B cell (primary cell): ENCODE results near the gene FAM219A. TPM values are rescaled to one million over a fixed set of nuclear protein-coding genes. Genes with fewer than 3 reads are reported as not detected.

Source experiments
- ATAC-seq: fragments of 200-7000 bp; cut with Tn5 transposase; one replicate; pipeline ENCODE4 v1.10.0; 2021; ENCODE audit warnings: low read depth, mild to moderate bottlenecking, moderate number of reproducible peaks, moderate library complexity
- CTCF ChIA-PET: fragments of 350-600 bp; sonication (Branson Sonifier 250); formaldehyde crosslinking; loops from one replicate; lab custom pipeline; 2021; ENCODE audit warnings: antibody characterized with exemption, inconsistent platforms; lab: Charles Lee
- POLR2A ChIA-PET: fragments of 350-600 bp; sonication (Branson Sonifier 250); formaldehyde crosslinking; loops from one replicate; lab custom pipeline; 2021; ENCODE audit warnings: antibody characterized with exemption; lab: Charles Lee
- DNase-seq: peaks from one replicate; pipeline ENCODE4 v3.0.0; 2013
- H2AFZ ChIP-seq: 2 replicates; pipeline ENCODE4 v1.6.1; 2012; ENCODE audit warnings: mild to moderate bottlenecking, low read depth, low read length; ENCODE audit not compliant: insufficient read depth, poor library complexity, severe bottlenecking
- H3K27ac ChIP-seq, 2 donors: 1 replicate in 1 of 2; 2 replicates in 1 of 2; pipeline ENCODE4 v1.5.1; 2012 to 2013; ENCODE audit warnings: low read length in 2 of 2, mild to moderate bottlenecking in 2 of 2, moderate library complexity in 1 of 2
- H3K27me3 ChIP-seq, 4 experiments: fragments of 200-600 bp in 1 of 4; sonication (generic) in 1 of 4; replicated peaks in 1 of 4; 1 replicate in 2 of 4; 2 replicates in 2 of 4; pipeline versions ENCODE4 v1.6.1 to v1.7.0; 2013 to 2016; ENCODE audit warnings: low read length in 3 of 4, mild to moderate bottlenecking in 2 of 4, mixed read lengths in 1 of 4, moderate library complexity in 1 of 4; ENCODE audit not compliant: insufficient read depth in 4 of 4, control insufficient read depth in 3 of 4; ENCODE audit errors: control extremely low read depth in 1 of 4
- H3K36me3 ChIP-seq, 2 experiments: replicated peaks in 1 of 2; 1 replicate in 1 of 2; 2 replicates in 1 of 2; pipeline versions ENCODE4 v1.6.1 to v1.7.1; 2013; ENCODE audit warnings: low read length in 1 of 2; ENCODE audit not compliant: insufficient read depth in 2 of 2, control insufficient read depth in 1 of 2; ENCODE audit errors: control extremely low read depth in 1 of 2, extremely low read depth in 1 of 2
- H3K4me1 ChIP-seq, 2 donors: fragments of 200-600 bp in 1 of 2; sonication (generic) in 1 of 2; 1 replicate in 1 of 2; 2 replicates in 1 of 2; pipeline versions ENCODE4 v1.5.1 to v1.6.1; 2013 to 2017; ENCODE audit warnings: low read length in 2 of 2; ENCODE audit not compliant: control insufficient read depth in 2 of 2, insufficient read depth in 2 of 2
- H3K4me2 ChIP-seq: replicated peaks from 2 replicates; pipeline ENCODE3; 2012; ENCODE audit warnings: mild to moderate bottlenecking, low read depth, low read length; ENCODE audit not compliant: poor library complexity, severe bottlenecking
- H3K4me3 ChIP-seq, 5 experiments: fragments of 200-600 bp in 1 of 5; sonication (generic) in 1 of 5; 1 replicate in 3 of 5; 2 replicates in 2 of 5; pipeline versions ENCODE4 v1.5.1 to v1.7.0; 2011 to 2016; ENCODE audit warnings: low read length in 4 of 5, mild to moderate bottlenecking in 4 of 5, low read depth in 2 of 5, control low read depth in 1 of 5, moderate library complexity in 1 of 5; ENCODE audit not compliant: insufficient read depth in 1 of 5; ENCODE audit errors: control extremely low read depth in 1 of 5, extremely low read depth in 1 of 5
- H3K79me2 ChIP-seq: fragments of 200-600 bp; sonication (generic); one replicate; pipeline ENCODE4 v1.6.0; 2016; ENCODE audit warnings: low read length; ENCODE audit not compliant: control insufficient read depth, insufficient read depth
- H3K9ac ChIP-seq: fragments of 200-600 bp; sonication (generic); 2 replicates; pipeline ENCODE4 v1.6.1; 2017; ENCODE audit warnings: mild to moderate bottlenecking, low read length, moderate library complexity
- H3K9me3 ChIP-seq, 3 donors: one replicate each; pipeline versions ENCODE4 v1.6.1 to v1.7.1; 2013; ENCODE audit warnings: low read length in 2 of 3; ENCODE audit not compliant: control insufficient read depth in 2 of 3, insufficient read depth in 1 of 3; ENCODE audit errors: control extremely low read depth in 1 of 3
- H4K20me1 ChIP-seq: 2 replicates; pipeline ENCODE4 v1.6.0; 2012; ENCODE audit warnings: mild to moderate bottlenecking, low read length; ENCODE audit not compliant: insufficient read depth, control insufficient read depth, poor library complexity, severe bottlenecking
- H3K27ac Mint-ChIP-seq: one replicate; pipeline ENCODE4 v1.8.0; 2021; ENCODE audit warnings: mixed read lengths
- H3K27me3 Mint-ChIP-seq: one replicate; pipeline ENCODE4 v1.8.0; 2021; ENCODE audit warnings: mixed read lengths
- H3K4me1 Mint-ChIP-seq: one replicate; pipeline ENCODE4 v1.8.0; 2021; ENCODE audit warnings: mixed read lengths
- H3K4me3 Mint-ChIP-seq: one replicate; pipeline ENCODE4 v1.8.0; 2021; ENCODE audit warnings: mixed read lengths
- H3K9me3 Mint-ChIP-seq: one replicate; pipeline ENCODE4 v1.8.0; 2022; ENCODE audit warnings: mixed read lengths; ENCODE audit not compliant: insufficient read depth
- EZH2 ChIP-seq: IDR thresholded peaks from 2 replicates; pipeline ENCODE4 v1.6.1; 2012; ENCODE audit warnings: borderline replicate concordance, low read depth, mild to moderate bottlenecking, moderate library complexity, low read length; ENCODE audit not compliant: insufficient read depth, poor library complexity, severe bottlenecking
- WGBS: methylation state at CpG from one replicate; pipeline ENCODE4 v1.1.5; 2013; ENCODE audit warnings: missing lambda C conversion rate; ENCODE audit not compliant: insufficient coverage; 5-methylcytosine and 5-hydroxymethylcytosine counted together
- intact Hi-C: fragments of 100-400 bp; cut with micrococcal nuclease; formaldehyde crosslinking; loops from one replicate; pipeline ENCODE4 v1.10.0; 2022
- polyA plus RNA-seq: library from polyadenylated mRNA; depleted of rRNA; stranded (reverse); fragments of >200 nt; gene quantifications from 2 replicates; pipeline ENCODE4 v1.2.3, GENCODE V29; 2012
- total RNA-seq, 2 donors: library from RNA; stranded (reverse); fragments of 120-200 nt in 1 of 2; gene quantifications; 1 replicate in 1 of 2; 2 replicates in 1 of 2; pipeline versions ENCODE4 v1.2.3 to v1.2.4, GENCODE V29; 2013 to 2022
- TF ChIP-seq, protein P1 (sequence below): fragments of 200-600 bp; IDR thresholded peaks from one replicate; pipeline ENCODE4 v1.8.0; 2022; ENCODE audit warnings: antibody characterized with exemption, mild to moderate bottlenecking

FAM219A gene
- total and polyA plus RNA-seq, 2 donors (not counting 1 experiment from before 2014, with no cell fraction given) = 12.9 to 17.3 TPM

DNA sequence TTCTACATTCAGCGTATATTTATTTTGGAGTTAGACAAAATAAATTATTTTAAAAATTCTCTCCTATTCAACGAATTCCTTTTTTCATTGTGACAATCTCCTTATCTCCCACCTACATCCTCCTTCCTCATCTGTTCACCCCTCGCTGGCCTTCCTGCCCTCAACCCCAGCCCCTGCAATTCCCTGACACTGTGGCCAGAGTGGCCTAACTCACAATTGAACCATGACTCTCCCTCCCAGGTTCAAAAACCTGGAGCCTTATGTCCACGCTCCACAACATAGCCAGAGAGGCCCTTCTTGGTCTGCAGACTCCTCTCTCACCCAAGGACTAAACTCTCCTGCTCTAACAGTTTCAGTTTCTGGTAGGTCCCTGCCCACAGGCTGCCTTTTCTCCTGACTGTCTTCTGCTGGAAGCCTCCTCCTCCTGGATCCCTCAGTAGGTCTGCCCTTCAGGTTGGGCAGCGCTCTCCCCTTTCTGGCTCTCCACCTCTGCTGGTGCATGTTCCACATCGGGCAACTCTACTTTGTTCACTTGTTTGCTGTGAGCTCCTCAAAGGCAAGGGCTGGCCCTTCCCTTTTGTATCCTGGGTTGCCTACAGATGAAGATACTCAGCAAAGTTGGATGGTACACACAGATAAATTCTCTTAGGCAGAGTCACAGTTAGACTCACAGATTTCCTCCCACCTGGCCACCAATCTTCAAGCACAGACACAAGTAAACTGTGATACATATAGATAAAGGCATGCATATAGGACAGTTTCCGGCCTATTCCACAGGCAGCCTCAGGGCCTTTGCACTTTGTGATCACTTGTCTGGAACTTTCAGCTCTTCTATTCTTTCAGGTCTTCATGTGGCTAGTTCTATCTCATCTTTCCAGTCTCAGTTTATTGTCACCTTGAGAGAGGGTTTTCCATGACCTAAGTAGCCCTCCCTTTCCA lies 61.8 kb downstream of the FAM219A start:
- H3K4me1 Mint-ChIP-seq = no peaks in the 10 kb centered on the region
- 65% methylated on average over 5 of the region's 7 CpGs for WGBS

More for the DNA sequence above, 61.8 kb downstream of the FAM219A start:
- H3K36me3 ChIP-seq = peaks cover 0 to 5% of the 10 kb centered on the region in 2 experiments
- ChIA-PET CTCF (interaction anchor here (1.1 kb wide), 1 partner anchor 17 kb away, joined by 3 read pairs; no protein-coding TSS in a partner anchor), POLR2A (no interaction called here)
- H3K27ac Mint-ChIP-seq = no peak overlapping the region
- no peak overlapping the region for H3K4me2 ChIP-seq
- ATAC-seq = no peak
- no peak overlapping the region for H3K4me3 Mint-ChIP-seq
- no peaks in the 10 kb centered on the region for H3K9me3 Mint-ChIP-seq
- H3K27me3 ChIP-seq = peaks cover 0 to 4% (median 2%) of the 10 kb centered on the region in 4 experiments
- H3K27ac ChIP-seq = no peak overlapping the region
- intact Hi-C loops = no loop called here
- no peaks in the 10 kb centered on the region for H3K9me3 ChIP-seq
- no peak overlapping the region for H3K9ac ChIP-seq
- no peaks in the 10 kb centered on the region for H3K79me2 ChIP-seq
- H3K27me3 Mint-ChIP-seq = peaks cover 9% of the 10 kb centered on the region
- TF ChIP-seq, protein P1, sequence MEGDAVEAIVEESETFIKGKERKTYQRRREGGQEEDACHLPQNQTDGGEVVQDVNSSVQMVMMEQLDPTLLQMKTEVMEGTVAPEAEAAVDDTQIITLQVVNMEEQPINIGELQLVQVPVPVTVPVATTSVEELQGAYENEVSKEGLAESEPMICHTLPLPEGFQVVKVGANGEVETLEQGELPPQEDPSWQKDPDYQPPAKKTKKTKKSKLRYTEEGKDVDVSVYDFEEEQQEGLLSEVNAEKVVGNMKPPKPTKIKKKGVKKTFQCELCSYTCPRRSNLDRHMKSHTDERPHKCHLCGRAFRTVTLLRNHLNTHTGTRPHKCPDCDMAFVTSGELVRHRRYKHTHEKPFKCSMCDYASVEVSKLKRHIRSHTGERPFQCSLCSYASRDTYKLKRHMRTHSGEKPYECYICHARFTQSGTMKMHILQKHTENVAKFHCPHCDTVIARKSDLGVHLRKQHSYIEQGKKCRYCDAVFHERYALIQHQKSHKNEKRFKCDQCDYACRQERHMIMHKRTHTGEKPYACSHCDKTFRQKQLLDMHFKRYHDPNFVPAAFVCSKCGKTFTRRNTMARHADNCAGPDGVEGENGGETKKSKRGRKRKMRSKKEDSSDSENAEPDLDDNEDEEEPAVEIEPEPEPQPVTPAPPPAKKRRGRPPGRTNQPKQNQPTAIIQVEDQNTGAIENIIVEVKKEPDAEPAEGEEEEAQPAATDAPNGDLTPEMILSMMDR = no peak
- no peak for TF ChIP-seq EZH2
- H3K4me1 ChIP-seq = no peaks in the 10 kb centered on the region
- H2AFZ ChIP-seq = no peak overlapping the region
- H4K20me1 ChIP-seq = no peaks in the 10 kb centered on the region
- DNase-seq = no peak
- no peak overlapping the region for H3K4me3 ChIP-seq
